GM18507 (cell line): ENCODE measurements around the gene DUSP3.
A peak's percentile ranks its signal among the peaks of the same experiment; 100 is the strongest.
"Not testable (repeated sequence)": the region's sequence is repeated elsewhere in the genome, so short reads cannot be mapped to it uniquely, and the experiment has no call there.

Experiments used
- DNase-seq: peaks from one replicate; pipeline ENCODE4 v3.0.0; 2011; ENCODE audit warnings: low read depth; ENCODE audit not compliant: insufficient read length; ENCODE audit errors: extremely low spot score
- FAIRE-seq: peaks from 2 replicates; lab custom pipeline; 2011; peaks lifted over from hg19 to GRCh38; lab: Jason Lieb, UNC

The DUSP3 gene

DNA sequence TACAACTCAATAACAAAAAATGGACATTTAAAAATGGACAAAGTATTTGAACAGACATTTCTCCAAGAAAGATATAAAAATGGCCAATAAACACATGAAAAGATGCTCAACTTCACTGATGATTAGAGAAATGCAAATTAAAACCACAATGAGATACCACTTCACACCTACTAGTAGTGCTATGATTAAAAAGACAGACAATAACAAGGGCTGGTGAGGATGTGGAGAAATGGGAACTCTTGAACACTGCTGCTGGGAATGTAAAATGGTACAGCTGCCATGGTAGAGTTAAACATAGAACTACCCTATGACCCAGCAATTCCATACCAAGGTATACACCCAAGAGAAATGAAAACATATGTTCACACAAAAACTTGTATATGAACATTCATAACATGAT, 26.3 kb upstream of the DUSP3 start:
- FAIRE-seq = peak; percentile 29

DNA sequence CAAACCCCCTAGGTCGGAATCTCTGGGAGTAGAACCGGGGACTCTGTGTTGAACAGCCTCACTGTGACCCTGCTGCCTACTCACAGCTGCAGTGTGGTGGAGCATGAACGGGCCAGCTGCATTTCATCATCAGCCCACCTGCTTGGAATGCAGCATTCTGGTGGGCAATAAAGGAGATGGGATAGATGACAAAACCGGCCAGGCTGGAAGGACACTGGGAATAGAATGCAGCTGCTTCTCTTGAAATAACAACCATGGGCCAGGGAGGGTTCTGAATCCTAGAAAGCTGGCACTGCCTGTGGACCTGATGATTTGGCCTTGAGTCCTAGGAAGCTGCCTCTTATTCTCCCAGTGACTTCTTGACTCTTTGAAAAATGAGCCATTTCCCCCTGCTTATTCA, 25.0 kb upstream of the DUSP3 start:
- FAIRE-seq (no peak), DNase-seq (no peak)

More for the DNA sequence above, 26.3 kb upstream of the DUSP3 start:
- no peak for DNase-seq

- DNase-seq (no peak), FAIRE-seq (no peak)
These were observed 23.1 kb upstream of the DUSP3 start for GRCh38 chr17:43801844-43802243.

- no peak for DNase-seq
These were observed 22.0 kb upstream of the DUSP3 start for GRCh38 chr17:43800736-43801135.

GRCh38 chr17:43799047-43799446, 20.3 kb upstream of the DUSP3 start:
- FAIRE-seq (no peak), DNase-seq (no peak)

More at GRCh38 chr17:43800736-43801135, 22.0 kb upstream of the DUSP3 start:
- no peak for FAIRE-seq

DNA sequence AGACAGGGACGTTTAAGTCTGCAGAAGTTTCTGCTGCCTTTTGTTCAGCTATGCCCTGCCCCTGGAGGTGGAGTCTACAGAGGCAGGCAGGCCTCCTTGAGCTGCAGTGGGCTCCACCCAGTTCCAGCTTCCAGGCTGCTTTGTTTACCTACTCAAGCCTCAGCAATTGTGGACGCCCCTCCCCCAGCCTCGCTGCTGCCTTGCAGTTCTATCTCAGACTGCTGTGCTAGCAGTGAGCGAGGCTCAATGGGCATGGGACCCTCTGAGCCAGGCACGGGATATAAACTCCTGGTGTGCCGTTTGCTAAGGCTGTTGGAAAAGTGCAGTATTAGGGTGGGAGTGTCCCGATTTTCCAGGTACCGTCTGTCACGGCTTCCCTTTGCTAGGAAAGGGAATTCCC, 19.2 kb upstream of the DUSP3 start:
- not testable (repeated sequence) for DNase-seq, FAIRE-seq

- not testable (repeated sequence) for DNase-seq, FAIRE-seq
These were observed 13.9 kb upstream of the DUSP3 start for GRCh38 chr17:43792668-43793067.

DNA sequence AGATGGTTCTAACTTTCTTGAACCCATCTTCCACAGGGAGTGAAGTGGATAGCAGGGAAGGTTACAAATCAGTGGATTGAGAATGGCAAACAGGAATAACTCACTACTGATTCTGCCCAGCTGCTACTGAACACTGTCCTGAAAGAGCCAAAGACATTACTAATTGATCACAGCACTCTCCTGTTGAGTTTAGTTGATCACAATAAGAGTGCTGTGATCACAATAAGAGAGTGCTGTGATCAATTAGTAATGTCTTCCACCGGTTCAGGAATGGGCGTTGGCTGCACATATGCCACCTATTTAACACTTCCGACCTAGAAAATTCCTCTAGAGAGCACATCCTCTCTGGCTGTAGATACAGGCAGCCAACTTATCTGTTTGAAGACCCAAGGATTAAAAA, 12.8 kb upstream of the DUSP3 start:
- DNase-seq (no peak), FAIRE-seq (no peak)

GRCh38 chr17:43790311-43790940, 11.6 kb upstream of the DUSP3 start:
- FAIRE-seq = no peak
- DNase-seq = no peak

GRCh38 chr17:43789482-43789881, 10.7 kb upstream of the DUSP3 start:
- DNase-seq (no peak), FAIRE-seq (no peak)

DNA sequence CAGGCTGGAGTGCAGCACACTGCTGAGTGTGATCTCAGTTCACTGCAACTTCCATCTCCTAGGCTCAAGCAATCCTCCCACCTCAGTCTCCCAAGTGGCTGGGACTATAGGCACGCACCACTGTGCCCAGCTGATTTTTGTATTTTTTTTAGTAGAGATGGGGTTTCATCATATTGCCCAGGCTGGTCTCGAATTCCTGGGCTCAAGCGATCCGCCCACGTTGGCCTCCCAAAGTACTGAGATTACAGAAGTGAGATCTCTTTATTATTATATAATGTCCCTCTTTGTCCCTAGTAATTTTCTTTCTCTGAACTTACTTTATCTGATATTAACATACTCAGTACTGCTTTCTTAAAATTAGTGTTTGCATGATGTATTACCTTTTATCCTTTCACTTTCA, 9.8 kb upstream of the DUSP3 start:
- no peak for FAIRE-seq
- no peak for DNase-seq

DNA sequence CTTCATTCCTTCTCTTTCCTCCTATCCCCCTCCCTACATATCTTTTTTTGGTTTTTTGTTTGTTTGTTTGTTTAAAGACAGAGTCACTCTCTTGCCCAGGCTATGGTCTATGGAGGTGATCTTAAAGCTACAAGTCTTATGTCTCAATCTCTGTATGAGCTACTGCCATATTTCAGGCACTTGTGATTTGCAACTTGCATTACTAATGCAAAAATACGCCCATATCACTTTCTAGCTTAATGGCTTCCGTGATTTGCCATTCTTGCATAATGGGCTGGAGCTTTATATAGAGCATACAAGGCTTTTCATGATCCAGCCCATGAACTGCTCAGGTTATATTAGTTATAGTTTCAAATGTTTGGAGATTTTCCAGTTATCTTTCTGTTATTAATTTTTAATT, 9.0 kb upstream of the DUSP3 start:
- no peak for FAIRE-seq
- DNase-seq = no peak

- DNase-seq (no peak), FAIRE-seq (no peak)
These were observed 5.9 kb upstream of the DUSP3 start for GRCh38 chr17:43784628-43785101.

DNA sequence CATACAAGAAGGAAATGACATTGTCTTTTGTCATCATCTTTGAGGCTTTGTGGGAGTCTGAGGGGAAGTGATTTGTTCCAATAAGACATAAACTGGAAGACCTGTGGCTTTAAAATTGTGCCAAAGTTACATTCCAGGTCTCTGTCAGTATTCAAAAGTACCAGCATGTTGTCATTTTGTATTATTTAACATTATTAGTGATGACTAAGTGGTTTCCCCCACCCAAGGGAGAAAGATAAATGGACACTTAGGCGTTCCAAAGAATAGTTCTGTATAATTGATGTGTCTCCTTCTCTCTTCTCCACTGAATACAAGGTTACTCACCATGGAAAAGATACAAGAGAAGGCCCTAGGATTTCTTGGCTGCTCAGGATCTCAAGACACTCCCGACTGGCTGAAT, 5.3 kb upstream of the DUSP3 start:
- DNase-seq (no peak), FAIRE-seq (no peak)

- no peak for DNase-seq
- no peak for FAIRE-seq
These were observed 4.3 kb upstream of the DUSP3 start for GRCh38 chr17:43782913-43783680.

DNA sequence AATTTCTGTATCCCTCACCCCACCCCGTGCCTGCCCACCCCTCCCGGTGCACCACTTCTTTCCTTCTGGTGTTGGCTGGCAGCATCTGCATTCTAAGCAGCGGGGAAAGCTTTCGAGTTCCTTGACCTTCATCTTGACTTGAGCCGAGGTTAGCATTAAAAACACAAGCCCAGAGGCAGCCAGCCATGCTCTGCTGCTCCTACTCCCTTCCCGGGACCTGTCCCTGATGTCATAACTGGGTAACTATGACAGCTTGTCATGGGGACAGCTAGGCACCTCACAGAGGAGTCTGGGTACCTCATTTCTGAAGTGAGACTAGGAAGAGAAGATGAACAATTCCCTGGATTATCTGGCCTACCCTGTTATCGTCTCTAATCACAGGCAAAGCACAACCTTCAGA, 1.4 kb upstream of the DUSP3 start, which contains the start of gene CFAP97D1:
TSS of gene CFAP97D1 (plus strand) at position 301 of the 400 bp plus-strand sequence. CDS start at position 329, 28 bp downstream.
- no peak for FAIRE-seq
- no peak for DNase-seq

DNA sequence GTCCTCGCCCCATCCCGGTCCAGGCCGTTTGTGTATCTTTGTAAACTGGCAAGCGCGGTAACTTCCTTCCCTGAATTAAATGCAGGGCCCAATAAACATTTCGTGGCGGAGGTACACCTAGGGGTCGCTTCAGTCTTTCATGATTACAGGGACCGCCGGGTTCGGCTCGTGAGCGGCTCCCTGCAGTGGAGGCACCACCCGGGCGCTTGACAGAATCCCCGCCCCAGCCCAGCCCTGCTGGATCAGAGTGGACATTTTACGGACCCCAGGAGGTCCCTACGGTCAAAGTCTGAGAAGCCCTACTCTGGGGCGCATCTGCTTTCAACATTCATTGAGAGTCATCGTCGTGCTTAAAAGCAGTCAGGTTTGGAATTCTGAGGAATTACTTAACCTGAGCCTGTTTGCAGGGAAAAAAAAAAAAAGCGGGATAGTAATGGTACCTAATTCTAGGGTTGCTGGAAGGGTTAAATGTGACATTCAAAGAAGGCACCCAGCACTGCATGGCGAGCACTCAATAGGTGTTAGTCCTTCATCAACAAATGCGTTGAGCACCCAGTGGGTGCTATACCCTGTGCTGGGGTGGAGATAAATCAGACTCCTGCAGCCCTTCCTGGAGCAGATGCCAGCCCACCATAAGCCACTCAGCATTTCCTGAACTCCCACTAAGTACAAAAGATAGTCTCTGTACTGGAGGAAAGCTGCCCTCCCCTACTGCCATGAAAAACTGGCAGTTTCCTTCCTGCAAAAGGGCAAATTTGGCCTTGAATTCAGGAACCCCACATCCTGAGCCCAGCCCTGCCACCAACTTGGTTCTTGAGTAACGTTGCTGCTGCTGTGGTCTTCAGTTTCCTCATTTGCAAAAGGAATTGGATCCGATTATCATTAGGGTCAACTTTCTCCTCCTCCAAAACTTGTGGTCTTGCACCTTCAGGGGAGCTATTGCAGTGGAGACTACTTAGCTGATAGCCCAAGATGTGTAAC, 658 bp upstream of the DUSP3 start:
- no peak for FAIRE-seq

GRCh38 chr17:43774304-43775250, 4.2 kb downstream of the DUSP3 start:
- FAIRE-seq = no peak
- no peak for DNase-seq

More for the DNA sequence above, 658 bp upstream of the DUSP3 start:
- no peak for DNase-seq
